Thyroid gland (tissue), 4 donors: ENCODE results near the gene PLEKHA7.

Source experiments
- CTCF ChIP-seq, 6 experiments: fragments of 200-600 bp in 3 of 6; fragments of 450-650 bp in 3 of 6; sonication (generic) in 3 of 6; IDR thresholded peaks; one replicate each; pipeline ENCODE4 v1.5.1; 2016 to 2019; ENCODE audit warnings: antibody characterized with exemption in 6 of 6, mild to moderate bottlenecking in 2 of 6, inconsistent platforms in 1 of 6, moderate library complexity in 1 of 6
- POLR2A ChIP-seq, 2 donors: fragments of 450-650 bp; IDR thresholded peaks; one replicate each; pipeline ENCODE4 v1.6.1; 2017; ENCODE audit warnings: antibody characterized with exemption in 2 of 2, mild to moderate bottlenecking in 2 of 2, moderate library complexity in 1 of 2

GRCh38 chr11:16784666-16785065 is 229.5 kb downstream of the PLEKHA7 start:
- TF ChIP-seq CTCF (IDR thresholded peaks at IDR 0.05), result no peak
- TF ChIP-seq POLR2A (IDR thresholded peaks at IDR 0.05), result no peak
